DMS53 treated with DMSO at 0.1 percent for 48 hours (cell line): ENCODE data around the gene DOCK1.
"Not testable (repeated sequence)": the region's sequence is repeated elsewhere in the genome, so short reads cannot be mapped to it uniquely, and the experiment has no call there.

Experiments used
- DNase-seq: peaks from one replicate; lab custom pipeline; 2025; ENCODE audit not compliant: unreplicated experiment; lab: John Stamatoyannopoulos, UW

The DOCK1 gene

DNA sequence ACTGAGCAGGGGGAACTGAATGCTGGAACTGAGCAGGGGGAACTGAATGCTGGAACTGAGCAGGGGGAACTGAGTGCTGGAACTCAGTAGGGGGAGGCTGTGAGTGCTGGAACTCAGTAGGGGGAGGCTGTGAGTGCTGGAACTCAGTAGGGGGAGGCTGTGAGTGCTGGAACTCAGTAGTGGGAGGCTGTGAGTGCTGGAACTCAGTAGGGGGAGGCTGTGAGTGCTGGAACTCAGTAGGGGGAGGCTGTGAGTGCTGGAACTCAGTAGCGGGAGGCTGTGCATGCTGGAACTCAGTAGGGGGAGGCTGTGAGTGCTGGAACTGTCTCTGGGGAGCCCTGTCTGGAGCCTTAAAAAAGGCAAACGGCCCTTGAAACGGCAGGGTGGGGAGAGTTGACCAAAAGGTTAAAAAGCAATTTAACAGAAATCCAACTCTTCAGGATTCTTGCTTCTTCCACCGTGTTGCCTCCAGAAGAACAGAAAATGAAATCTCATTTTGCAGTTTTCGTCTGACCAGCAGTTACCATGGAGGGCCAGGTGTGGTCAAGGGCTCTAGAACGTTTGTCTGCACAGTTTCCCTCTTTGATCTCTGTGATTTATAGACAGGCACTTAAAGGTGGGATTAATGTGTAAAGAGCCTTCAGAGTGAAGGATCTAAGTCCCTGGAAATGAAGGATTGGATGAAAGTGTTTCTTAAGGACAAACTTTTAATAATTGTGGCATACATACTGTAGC is 19.1 kb downstream of the DOCK1 start:
- DNase-seq: peak; percentile 4

DNA sequence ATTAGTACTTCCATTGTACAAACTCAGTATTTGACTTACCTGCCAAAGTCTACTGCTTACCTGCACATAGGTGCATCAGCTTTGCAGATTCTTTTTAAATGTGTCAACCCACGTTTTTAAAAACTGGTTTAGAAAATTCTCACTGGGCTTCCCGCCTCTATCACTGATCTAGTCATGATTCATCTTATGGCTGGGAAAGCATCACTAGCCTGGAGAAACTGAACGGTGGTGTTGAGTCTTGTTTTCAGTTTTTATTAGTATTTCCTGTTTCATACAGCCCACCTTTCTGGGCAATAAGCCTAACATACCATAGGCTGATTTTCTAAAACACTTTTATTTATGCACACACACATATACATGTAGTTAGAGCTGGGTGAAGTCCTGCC is 19.7 kb downstream of the DOCK1 start:
- no peak for DNase-seq

DNA sequence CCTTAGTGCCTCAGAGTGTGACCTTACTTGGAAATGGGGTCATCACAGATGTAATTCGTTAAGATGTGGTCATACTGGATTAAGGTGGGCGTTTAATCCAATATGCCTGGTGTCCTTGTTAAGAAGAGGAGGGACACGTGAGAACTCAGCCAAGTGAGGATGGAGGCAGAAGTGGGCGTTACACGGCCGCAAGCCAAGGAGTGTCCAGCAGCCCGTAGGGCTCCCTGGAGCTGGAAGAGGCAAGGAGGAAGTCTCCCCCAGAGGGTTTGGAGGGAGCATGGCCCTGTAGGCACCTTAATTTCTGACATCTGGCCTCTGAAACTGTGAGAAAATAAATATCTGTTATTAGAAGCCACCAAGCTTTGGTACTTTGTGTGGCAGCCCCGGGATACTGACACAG is 21.3 kb downstream of the DOCK1 start:
- no peak for DNase-seq

DNA sequence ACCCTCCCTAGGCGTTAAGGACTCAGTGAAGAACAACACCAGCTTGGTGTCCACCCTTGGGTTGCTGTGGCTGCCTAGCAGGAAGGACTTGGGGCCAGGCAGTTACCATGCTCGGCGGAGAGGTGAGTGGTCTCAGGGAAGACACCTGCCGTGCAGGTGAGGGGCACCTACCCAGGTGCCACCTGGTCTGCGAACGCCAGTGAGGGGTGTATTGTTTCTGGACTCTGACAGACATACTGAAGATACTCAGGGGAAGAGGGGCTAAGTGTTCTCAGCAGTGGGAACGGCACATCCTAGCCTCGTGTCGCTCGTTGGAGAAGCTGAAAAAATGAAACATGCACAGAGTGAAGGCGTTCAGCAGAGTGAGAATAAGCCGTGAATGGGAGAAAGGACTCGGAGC is 22.6 kb downstream of the DOCK1 start:
- no peak for DNase-seq

DNA sequence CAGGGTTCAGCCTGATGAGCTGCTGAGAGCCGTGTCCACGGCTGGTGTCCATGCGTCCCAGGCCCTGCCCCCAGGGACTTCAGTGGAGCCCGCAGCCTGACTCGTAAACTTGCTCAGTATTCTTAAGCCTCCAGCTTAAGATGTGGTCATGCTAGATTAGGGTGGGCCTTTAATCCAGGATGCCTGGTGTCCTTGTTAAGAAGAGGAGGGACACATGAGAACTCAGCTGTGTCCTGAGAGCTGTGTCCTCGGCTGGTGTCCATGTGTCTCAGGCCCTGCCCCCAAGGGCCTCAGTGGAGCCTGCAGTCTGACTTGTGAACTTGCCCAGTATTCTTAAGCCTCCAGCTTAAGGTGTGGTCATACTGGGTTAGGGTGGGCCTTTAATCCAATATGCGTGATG is 23.0 kb downstream of the DOCK1 start:
- no peak for DNase-seq

DNA sequence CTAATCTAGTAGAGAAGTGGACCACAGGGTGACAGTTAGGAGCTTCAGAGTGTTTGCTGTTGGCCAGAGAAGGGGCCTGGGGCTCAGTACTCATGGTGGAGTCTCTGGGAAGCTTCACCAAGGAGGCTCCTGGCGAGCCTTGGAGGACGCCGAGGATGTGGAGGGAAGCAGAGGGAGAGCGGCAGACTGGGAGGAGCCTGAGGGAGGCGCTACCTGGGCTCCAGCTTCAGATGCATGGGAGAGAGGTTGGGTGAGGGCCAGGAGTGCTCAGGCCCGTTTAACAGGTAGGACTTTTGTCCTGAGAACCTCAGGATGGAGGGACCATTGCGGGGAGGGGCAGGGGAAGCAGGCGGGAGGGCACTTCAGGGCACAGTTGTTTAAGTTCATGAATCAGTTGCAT is 24.2 kb downstream of the DOCK1 start:
- no peak for DNase-seq

DNA sequence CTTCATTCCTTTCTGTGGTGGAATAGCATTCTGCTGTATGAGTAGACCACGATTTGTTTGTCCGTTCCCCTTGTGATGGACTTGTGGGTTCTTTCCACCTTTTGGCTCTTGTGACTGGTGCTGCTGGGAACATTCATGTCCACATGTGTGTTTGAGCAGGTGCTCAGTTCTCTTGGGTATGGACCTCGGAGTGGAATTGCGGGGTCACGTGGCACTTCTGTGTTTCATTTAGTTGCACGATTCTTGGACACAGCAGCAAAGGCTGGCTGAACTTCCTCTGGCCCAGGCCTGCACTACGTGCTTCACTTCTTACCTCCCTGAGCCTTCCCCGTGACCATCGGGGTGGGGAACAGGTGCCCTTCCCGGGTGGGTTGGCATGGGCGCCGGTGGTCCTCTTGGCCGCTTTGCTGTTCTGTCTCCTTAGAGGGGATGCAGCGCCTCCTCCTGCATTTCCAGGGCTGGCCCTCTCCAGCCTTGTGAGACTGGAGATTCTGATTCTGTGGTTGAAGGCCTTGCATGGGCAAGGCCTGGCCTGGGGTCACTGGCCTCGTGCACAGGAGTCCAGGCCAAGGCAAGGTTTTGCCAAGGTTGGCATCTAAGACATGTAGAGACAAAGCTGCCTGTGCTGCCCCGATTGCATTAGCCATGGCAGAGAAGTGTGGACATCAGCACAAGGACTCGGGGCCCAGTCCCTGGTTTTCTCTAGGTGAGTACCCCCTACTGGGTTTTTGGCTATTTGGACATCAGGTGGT is 25.1 kb downstream of the DOCK1 start:
- no peak for DNase-seq

DNA sequence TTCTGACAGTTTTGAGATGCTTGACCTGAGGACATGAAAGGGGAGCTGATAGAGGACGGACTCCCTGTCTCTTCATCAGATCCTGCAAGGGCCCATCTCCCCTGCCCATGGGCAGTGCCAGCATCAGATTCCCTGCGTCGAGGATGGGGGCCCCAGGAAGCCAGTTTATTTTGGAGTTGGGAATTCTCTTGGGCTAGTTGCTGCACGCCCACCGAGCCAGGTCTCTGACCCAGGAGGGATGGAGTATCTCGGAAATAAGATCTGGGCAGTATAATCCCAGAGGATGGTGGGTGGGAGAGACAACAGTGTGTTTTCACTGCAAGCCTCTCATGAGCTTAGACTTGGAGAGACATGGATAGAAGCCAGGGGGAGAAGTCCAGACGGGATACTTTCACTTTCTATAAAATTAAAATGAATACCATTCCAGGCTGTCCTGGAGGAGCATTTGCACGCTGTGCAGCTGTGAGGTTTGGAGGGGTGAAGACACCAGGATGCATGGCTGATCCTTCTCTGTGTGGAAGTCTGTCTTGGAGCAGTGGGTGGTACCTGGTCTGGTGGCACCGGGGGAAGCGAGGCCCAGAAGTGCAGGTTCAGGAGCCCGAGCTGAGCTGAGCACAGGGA is 25.8 kb downstream of the DOCK1 start:
- no peak for DNase-seq

DNA sequence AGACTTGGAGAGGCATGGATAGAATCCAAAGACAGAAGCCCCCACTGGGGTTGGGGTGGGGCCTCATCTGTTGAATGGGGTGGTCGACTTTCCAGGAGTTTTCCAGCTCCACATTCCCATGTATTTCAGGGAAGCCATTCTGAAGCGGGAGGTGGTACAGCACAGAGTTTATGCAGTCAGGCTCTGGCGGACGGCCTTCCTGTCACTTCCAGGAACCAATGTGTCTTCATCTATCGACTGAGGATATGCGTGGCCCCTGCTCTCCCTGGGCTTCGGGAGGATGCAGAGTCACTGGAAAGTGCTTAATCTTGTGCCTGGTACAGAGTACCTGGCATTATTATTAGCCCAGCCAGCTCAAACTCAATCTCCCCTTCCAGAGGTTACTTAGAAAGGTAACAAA is 26.3 kb downstream of the DOCK1 start:
- DNase-seq: no peak

DNA sequence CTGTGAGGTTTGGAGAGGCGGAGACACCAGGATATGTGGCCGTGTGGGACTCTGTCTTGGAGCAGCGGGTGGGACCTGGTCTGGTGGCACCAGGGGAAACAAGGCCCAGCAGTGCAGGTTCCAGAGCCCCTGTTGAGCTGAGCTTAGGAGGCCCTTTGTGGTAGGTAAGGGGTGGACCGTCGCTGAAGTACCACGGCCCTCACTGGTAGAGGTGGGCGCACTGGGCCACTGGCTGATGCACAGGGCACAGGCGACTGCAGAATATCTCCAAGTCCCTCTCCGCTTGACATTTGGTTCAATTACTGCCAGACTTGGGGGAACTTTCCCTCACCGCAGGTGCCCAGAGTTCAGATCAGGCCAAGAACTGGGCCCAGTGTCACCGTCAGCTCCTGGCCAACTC is 27.3 kb downstream of the DOCK1 start:
- no peak for DNase-seq

DNA sequence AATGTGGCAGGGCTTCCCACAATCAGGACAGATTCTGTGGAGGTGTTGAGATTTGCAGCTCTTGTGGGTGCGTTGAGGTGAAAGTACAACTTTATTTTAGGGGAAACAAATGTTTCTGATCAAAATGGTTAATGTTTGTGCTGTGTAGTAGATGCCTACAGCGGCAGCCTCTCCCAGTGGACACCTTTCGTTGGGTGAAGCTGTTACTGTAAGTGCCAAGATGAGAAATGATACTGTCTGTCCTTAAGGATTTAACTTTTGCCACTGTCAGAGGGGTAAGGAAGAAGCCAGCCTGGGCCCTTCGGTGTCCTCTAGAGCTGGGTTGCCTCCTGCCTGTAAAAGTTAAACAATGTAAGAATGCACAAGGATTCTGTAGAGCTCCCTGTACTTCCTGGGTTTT is 27.9 kb downstream of the DOCK1 start:
- no peak for DNase-seq

DNA sequence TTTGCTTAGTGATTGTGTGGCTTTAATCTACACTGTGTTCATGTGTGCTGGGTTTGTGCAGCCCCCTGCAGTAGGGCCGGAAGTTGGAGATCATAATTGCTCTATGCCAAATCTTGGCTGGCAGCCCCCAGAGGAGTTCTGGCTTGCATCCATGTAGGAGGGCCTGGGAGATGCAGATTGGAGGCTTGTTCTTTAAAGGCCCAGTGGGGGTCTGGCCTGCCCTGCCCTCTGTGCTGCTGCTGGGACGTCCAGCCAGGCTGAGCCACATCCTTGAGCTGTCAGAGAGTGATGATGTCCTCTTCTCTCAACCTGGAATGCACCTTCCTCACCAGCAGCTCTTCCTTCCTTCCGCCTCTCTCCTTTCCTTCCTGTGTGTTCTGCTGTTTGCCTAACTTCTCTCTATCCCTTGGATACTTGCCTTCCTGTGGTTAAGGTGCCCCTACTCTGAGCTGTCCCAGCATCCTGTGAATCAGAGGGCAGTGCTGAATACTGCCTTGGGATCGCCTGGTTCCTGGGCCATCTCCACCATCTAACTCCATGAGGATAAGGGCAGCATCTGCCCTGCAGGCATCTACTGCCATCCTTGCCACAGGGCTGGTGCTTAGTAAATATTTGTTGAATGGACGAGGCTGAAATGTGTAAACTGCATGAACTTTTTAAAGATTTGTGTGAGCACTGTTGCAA is 30.2 kb downstream of the DOCK1 start:
- DNase-seq: no peak

DNA sequence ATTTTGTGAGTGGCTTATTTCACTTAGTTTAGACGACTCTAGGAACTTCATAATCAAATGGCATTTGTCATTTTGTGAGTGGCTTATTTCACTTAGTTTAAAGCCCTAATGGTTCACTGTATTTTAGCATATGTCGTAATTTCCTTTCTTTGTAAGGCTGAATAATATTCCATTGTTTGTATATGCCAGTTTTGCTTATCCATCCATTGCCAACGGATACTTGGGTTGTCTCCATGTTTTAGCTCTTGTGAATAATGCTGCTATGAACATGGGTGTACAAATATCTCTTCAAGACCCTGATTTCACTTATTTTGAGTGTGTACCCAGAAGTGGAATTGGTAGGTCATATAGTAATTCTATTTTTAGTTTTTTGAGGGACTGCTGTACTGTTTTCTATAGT is 31.8 kb downstream of the DOCK1 start:
- DNase-seq: no peak

DNA sequence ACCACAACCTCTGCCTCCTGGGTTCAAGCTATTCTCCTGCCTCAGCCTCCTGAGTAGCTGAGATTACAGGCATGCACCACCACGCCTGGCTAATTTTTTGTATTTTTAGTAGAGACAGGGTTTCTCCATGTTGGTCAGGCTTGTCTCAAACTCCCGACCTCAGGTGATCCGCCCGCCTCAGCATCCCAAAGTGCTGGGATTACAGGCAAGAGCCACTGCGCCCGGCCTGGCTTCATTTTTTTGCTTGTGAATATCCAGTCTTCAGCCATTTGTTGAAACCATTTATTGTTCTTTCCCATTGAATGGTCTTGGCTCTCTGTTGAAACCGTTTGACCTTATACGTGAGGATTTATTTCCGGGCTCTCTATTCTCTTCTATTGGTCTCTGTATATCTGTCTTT is 32.9 kb downstream of the DOCK1 start:
- not testable (repeated sequence) for DNase-seq

DNA sequence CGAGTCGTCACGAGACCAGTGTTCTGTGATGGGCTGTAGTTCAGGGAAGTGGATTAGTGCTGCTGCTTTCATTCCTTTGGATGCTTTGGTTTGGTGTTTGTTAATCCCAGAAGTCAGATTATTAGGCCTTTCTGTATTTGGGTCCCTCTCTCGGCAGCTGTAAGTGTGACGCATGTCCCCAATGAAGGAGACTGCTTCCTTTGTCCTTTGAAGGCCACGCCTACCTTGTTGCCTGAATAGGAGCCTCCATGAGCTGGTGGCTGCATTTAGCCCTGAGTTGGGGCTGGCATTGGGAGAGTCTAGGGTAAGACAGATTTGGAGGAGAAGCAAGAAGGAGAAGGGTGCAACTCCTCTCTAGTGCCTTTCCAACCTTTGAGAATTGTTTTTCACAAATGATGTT is 34.5 kb downstream of the DOCK1 start:
- DNase-seq: no peak

DNA sequence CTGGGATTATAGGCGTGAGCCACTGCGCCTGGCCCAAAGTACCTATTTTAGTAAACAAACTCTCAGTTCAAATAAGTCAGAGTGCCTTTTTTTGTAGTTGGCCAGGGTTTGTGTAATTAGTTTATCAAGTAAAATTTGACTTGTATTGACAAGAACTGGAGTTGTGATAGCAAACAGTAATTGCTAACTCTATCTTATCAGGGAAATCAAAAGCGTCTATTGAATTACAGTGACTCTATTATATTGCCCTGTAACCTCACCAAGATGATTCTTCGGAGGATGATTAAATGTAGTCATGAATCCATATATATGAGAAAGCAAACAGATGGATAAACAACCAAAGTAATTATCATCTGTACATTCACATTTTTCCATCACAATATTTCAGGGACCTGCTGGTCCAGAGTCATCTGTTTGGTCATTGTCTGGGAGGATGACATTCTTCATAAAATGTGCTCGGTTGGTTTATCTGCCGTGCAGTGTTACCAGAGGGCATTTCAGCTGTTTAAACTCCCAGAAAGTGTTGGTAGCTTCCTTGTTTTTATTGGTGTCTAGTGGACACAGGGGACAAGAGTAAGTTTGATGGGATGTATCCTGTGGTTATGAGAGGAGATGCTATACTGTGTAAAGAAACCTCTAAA is 35.6 kb downstream of the DOCK1 start:
- no peak for DNase-seq

DNA sequence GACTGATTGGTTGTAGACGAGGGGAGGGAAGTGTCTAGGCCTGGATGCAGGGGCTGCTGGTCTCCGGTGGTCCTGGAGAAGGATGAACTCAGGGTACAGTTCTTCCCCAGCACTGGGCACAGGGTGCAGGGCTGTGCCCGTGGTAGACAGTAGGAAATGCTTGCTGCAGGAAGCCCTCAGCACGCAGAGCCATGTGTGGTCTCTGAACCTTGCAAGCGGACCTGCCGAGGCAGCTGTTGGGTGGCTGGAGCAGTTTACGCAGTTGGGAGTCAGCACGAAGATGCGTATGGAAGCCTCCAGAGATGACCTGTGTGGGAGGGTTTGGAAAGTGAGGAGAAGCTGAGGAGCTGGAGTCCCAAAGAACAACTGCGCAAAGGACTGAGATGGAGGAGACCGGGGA is 39.0 kb downstream of the DOCK1 start:
- no peak for DNase-seq

DNA sequence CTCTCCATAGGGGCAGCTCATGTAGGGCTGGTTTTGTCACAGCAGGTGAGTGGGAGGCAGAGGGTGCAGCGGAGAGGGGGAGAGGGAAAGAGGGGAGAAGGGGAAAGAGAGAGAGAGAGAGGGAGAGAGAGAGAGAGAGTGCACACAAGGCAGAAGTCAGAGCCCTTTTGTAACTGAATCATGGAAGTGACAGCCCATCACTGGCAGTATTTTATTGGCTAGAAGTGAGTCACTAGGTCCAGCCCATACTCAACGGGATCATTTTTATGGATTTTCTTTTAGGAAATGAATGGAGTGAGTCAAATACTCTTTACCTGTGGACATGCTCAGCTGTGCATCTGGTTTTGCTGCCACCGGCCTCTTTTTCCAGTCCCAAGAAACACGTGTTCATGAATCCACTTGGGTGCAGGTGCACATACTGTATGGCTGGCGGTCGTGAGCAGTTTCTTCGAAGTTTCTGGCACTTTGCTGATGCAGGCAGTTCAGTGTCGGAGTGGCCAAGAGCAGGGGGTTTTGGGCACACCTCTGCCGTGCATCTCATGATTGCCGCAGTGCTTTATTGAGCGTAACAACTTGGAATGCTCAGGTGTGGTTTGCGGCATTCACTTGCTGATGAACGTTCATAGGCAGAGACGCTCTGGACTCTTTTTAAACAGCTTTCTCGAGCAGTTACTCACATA is 40.3 kb downstream of the DOCK1 start:
- no peak for DNase-seq

DNA sequence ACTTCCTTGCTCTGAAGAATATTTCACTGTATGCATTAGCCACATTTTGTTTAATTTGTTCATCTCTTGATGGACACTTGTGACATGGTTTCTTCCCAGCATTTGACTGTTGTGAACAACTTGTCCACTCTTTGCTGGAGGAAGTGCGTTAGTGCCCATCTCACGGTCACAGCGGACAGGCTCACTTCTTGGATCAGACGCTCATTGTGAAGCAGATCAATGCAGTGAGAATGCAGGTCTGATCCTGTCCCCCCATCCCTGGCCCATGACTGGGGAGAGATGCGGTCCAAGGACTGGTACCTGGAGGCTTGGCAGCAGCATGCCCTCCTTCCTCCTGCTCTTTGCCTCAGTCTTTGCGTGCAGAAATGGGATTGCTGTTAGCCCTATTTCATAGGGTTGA is 41.5 kb downstream of the DOCK1 start:
- no peak for DNase-seq

DNA sequence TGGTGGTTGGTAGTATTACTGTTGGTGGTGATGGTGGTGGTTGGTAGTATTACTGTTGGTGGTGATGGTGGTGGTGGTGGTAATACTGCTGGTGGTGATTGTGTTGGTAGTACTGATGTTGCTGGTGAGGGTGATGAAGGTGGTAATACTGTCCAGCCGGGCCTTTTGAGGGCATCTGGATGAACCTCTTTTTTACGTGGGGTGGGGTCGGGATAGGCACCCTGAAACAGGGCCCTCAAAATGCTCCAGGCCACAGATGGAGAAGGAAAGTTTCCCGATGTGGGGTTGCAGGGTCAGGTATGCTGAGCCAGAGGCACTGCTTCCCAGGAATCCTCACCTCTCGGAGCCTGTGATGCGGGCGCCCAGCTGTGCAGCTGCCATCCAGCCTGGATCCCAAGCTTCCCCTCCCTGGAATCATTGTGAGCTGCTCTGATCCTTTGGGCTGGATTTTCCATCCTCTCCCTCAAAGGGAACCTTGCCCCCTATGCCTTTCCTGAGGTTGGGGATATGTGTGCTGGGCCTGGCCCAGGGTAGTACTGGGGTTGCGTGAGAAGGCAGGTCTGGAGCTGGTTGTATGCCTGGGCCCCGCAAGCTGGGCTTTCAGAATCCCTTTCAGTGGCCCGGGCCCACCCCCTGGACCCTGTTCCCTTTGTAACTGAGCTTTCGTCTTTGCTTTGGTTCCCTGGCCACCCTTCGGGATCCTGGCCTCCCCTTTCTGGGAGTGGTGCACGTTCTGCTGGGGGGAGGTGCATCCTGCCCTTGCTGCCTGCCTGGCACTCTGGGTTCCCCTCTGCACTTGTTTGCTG is 43.3 kb downstream of the DOCK1 start:
- no peak for DNase-seq
